ENCODE results near the gene ARGLU1. TPM values are rescaled to one million over a fixed set of nuclear protein-coding genes. Genes with fewer than 3 reads are reported as not detected.

The ARGLU1 gene
- total RNA-seq, 1 donor from 2014 or later: 112 TPM

DNA sequence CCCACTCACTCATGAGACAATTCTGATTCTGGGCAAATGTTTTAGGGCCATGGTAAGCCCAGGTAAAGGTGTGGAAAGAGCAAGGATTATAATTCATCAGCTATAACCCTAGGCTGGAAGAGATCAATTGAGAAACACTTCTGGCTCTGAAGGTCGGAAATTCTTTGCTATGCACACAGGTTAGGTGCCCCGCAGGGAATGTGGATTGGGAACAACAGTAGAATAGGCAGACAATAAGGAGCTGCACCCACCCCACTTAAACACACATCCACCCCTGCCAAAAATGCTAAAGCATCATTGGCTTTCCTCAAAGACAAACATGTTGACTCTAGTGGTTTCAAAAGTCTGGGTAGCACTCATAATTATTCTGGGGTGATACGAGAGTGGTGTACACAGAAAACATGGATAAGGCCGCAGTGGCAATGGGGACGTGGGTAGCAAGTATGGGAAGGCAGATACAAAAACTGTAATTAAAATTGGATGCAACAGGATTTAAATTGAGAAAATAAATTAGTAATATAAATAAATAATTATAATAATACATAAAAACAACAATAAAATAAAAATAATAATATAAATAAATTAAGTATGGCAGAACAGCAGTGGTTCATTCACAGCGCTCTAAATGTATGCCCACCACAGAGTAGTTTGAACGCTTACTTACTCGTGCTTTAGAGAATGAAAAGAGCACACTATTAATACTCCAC, 41.0 kb downstream of the ARGLU1 start:
- no peak for DNase-seq (ENCODE audit: low spot score)

- no peak for DNase-seq (ENCODE audit: low spot score)
Observed at GRCh38 chr13:106525865-106526264, 42.1 kb downstream of the ARGLU1 start.

- DNase-seq (ENCODE audit: low spot score): no peak
Observed at GRCh38 chr13:106524108-106524507, 43.8 kb downstream of the ARGLU1 start.

DNA sequence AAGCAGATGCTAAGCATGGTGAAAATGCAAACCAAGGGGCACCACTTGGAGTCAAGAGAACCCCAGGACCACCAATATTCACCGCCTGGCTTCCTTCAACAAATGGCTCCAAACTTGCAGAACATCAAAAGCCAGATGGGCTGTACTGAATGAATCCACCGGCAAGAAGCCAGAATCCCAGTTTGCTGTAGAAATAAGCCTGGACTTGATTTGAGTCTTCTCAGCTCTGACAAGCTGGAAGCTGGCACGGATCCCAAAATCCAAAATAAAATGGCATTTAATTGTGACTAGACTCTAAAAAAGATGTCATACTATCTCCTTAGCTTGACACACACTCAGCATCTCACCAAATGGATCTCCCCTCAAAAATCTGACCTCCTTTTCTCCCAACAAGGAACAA, 44.4 kb downstream of the ARGLU1 start:
- no peak for DNase-seq (ENCODE audit: low spot score)

DNA sequence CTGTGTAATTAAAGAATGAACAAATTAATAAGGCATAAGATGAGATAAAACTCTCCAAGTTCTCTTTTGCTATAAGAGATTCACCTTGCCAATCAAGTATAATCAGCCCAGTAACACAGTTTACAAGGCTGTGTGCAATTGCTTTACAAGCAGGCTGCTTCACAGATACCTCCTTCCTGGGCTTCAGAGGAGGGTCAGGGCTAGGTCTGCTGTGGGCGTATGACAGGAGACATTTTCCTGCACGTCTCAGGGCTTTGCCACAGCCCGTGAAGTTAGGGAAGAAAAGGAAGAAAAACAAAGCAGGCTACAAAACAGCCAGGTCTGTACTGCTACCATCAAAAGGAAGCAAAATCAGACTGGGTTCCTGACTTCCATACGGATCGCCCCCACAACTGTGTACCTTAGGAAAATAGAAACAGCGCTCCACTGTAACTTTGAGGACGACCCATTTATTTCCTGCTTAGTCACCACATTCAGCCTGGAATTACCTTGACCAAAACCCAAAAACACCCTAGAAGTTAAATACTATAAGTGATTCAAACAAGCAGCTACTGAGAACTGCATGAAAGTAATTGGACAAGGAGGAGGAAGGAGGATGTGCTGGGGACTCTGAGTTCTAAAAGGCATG, 44.9 kb downstream of the ARGLU1 start:
- DNase-seq (ENCODE audit: low spot score): no peak

GRCh38 chr13:106522112-106522705, 45.7 kb downstream of the ARGLU1 start:
- DNase-seq (ENCODE audit: low spot score): no peak

GRCh38 chr13:106521095-106521799, 46.7 kb downstream of the ARGLU1 start:
- DNase-seq (ENCODE audit: low spot score): no peak

- no peak for DNase-seq (ENCODE audit: low spot score)
Observed at GRCh38 chr13:106520251-106521054, 47.5 kb downstream of the ARGLU1 start.

- DNase-seq (ENCODE audit: low spot score): no peak
Observed at GRCh38 chr13:106518512-106518911, 49.4 kb downstream of the ARGLU1 start.

DNA sequence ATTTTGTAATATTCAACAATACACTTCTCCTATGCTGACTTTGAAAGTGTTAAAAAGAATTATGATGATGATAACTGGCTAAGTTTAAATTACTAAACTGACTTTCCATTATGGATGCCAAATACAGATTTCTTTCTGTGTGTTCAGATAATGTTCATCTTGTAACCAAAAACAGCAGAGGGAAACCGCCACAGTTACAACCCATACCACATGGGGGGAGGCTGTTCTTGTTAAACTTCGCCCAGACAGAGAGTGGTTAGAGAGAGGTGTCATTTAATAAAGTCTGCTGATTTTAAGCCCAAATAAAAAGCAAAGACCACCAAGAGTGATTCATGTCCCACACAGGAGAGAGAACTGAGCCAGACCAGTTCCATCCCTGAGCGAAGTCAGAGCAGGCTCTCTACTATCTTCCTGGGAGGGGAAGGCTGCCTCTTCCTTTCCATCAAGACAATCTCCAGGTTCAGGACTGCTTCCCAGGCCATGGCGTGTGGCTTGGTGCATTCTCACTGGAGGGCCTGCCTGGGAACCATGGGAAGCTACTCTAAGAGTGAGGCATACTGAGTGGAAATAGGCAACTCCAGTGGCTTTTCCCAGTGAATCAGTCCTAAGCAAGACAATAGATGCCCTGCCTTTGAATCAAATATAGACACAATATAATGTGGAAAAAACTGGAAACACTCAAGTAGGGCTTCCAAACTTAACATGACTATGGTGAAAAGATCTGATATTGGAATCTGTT, 50.7 kb downstream of the ARGLU1 start:
- no peak for DNase-seq (ENCODE audit: low spot score)

DNA sequence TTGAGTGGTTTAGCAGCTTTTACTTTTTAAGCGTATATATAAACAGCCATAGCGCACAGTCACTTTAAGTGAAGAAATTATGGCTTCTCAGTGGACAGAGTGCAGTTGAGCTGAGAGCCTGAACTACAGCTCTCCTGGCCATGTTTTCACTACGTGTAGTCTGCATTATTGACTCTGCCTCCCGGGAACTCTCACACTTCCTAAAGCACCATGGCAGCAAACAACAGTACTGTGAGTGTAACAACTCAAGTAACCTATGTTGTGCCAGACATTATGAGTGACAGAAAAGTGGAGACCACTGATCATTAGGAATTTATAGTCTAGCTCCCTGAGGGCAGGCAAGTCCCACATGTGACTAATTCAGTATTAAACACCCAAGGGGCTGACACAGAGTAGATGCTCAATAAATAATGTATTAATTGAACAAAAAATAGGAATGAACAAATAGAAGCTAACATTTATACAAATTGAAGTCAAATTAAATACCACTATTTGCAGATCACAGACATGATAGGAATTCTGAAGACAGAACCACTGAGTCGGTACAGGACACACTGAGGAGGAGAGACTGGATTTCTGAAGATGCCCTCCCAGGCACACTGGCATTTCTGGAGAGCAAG, 52.2 kb downstream of the ARGLU1 start:
- no peak for DNase-seq (ENCODE audit: low spot score)

GRCh38 chr13:106514928-106515634, 52.9 kb downstream of the ARGLU1 start:
- no peak for DNase-seq (ENCODE audit: low spot score)

- DNase-seq (ENCODE audit: low spot score): no peak
Observed at GRCh38 chr13:106513025-106513983, 54.6 kb downstream of the ARGLU1 start.

DNA sequence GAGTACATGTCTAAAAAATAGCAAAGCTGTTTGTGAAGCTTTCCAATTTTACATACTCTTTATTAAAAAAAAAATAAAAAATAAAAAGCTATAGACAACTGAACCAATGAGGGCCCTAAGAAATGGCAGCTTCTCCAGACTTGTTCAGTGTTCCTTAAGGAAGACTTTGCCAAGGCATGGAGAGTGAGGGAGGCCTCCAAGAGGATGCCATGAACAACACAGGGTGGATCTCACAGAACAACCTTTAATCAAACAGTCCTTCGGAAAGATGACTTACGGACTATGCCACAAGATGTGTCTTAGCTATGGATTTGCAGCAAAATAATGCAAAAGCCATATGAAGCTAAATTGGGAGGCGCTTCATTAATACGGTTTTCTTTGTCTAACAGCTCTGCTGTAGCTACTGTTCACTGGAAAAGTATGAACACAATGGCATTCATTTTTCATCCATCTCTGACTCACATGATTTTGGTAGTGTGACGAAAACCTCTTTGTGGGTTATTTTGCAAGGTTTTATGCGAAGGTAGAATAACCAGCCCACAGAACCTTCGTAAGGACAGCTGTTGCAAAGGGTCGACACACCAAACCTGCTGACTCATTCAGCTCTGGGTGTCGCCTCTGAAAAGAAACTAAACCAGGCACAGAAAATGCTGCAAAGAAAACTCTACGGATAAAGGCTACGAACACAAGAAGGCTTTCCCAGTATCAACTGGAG, 60.2 kb downstream of the ARGLU1 start:
- DNase-seq (ENCODE audit: low spot score): no peak

DNA sequence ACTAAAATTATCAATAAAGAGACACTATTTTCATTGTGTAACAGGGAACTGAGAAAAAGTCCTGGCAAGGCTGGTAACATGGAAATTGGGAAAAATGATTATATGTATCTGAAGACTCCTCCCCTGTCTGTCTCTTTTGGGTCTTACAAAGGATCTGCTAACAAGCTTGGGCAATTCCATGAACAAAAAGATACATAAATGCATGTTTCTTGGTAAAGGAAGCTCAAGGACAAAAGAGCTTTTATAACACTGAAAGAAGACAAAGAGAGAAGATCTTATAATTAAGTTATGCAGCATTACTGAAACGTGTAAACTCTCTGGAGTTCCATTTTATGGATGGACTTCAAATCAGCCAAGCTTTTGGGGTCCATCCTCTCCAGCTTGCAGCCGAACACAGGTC, 61.7 kb downstream of the ARGLU1 start:
- no peak for DNase-seq (ENCODE audit: low spot score)

DNA sequence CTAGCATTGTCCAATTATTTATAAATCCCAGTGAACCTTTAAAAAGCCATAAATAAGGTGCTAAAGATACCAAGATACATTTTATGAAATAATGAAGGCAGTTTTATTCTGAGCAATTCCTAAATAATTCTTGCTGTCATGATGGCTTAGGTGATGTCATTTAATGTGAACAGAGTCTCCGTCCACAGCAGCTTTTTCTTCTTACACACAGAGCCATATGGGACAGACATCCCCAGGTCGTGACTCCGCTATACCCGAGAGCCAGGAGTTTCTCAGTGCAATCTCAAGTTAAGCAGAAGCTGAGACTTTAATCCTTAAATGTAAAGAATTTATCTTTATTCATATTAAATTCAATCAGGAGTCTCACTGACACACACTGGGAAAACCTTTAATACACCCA, 62.2 kb downstream of the ARGLU1 start:
- no peak for DNase-seq (ENCODE audit: low spot score)

DNA sequence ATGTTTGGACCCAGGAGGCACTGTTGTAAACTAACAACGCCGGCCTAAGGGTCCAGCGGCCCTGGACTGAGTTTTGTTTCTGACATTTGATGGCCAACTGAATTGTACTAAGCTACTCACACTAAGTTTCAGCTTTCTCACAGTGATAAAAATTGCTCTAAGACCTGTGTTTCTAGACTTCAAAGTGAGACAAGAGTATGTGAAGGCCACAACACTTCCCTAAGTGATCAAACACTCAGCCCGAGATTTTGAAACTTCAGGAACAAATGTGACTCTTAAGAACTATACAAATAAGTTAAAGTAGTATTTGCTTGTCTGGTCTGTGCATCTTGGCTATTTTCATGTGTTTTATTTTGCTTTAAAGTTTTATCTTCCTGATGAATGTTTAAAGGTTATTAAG, 62.6 kb downstream of the ARGLU1 start:
- DNase-seq (ENCODE audit: low spot score): no peak
